ENCODE results near the gene EML1.
A peak's percentile ranks its signal among the peaks of the same experiment; 100 is the strongest.

EML1 gene

DNA sequence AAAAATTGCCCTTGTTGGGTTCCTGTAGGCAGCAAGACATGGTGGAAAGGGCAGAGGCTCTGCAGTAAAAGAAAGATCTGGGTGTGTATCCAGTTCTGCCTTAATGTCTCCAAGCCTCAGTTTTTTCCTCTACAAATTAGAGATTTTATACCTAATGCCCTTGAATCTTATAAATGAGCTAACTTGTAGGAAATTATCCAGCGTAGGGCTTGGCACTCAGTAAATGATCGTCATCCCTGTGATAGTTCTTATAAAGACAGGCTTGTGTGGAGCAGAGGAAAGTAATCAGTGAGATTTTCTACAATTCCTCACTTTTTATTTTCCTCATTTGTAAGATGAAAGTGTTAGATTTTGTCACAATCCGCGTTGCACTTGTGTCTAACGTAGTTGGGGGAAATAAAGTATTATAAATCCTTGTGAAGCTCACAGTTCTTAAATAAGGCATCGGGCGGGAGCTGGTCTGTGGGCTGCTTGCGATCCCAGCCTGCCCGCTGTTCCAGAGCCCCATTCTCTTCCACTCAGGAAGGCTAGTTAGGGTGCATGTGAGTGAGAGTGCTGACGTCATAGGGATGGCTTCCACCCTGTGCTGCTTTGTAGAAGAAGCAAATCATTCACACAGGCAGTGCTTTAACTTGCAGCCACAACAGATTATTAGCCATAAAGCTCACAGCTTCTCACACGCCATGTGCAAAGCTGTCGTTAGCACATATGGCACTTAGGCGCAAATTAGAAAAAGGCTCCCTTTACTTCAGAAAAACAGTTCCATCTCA is 87.6 kb downstream of the EML1 start:
- Mint-ChIP-seq H3K9me3 (no peaks in the 10 kb centered on the region), H3K4me3 (no peak overlapping the region)
- DNase-seq (ENCODE audit: low spot score in 2 of 2): no peak

DNA sequence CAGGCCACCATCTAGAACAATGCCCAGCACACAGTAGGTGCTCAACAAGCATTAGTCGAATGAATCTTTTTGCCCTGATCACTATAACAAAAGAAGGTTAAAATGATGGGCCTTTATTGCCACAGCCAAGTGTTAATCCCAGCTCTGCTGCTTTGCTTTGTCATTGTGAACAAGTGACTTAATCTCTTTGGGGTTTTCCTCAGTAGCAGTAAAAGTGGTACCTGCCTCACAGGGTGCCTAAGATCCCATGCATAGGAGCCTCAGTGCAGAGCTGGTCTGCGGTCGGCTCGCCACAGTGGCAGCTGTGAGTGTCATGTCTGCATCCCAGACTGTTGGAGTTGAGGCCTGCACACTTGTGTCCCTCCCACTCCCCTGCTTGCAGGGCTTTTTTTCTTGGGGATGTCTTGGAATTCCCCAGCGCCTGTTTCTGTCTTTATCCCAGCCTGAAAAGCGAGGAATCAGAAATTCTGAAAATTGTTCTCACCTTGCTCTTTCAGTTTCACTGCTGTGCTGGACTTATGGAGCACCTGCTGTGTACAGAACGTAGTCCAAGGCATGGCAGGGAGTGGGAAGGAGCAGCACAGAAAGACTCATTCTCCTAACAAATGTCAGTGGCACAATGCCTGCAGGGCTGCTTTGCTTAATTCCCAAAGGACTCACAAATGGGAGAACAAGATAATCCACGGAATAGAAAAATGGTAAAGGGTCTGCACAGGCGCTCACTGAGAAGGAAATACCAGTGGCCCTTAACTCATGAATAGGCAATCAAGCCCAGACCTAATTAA is 90.8 kb downstream of the EML1 start:
- Mint-ChIP-seq H3K27me3 (peaks cover 11% of the 10 kb centered on the region), H3K4me3 (no peak overlapping the region), H3K4me1 (no peaks in the 10 kb centered on the region), H3K27ac (no peak overlapping the region), H3K9me3 (no peaks in the 10 kb centered on the region), H3K36me3 (no peaks in the 10 kb centered on the region)
- DNase-seq (ENCODE audit: low spot score in 2 of 2): no peak
- ATAC-seq (ENCODE audit: low read depth): no peak

More for the DNA sequence above, 87.6 kb downstream of the EML1 start:
- Mint-ChIP-seq H3K27me3 (peaks cover 5% of the 10 kb centered on the region), H3K36me3 (no peaks in the 10 kb centered on the region), H3K4me1 (no peaks in the 10 kb centered on the region), H3K27ac (no peak overlapping the region)
- ATAC-seq (ENCODE audit: low read depth): no peak

GRCh38 chr14:99884834-99885648 is 91.8 kb downstream of the EML1 start:
- DNase-seq (ENCODE audit: low spot score in 2 of 2) (peak in 1 of 2 donors; percentile 17), ATAC-seq (ENCODE audit: low read depth) (peak; percentile 50)
- Mint-ChIP-seq H3K9me3 (no peaks in the 10 kb centered on the region), H3K4me1 (no peaks in the 10 kb centered on the region), H3K36me3 (no peaks in the 10 kb centered on the region), H3K27me3 (peaks cover 12% of the 10 kb centered on the region), H3K4me3 (no peak overlapping the region), H3K27ac (no peak overlapping the region)

DNA sequence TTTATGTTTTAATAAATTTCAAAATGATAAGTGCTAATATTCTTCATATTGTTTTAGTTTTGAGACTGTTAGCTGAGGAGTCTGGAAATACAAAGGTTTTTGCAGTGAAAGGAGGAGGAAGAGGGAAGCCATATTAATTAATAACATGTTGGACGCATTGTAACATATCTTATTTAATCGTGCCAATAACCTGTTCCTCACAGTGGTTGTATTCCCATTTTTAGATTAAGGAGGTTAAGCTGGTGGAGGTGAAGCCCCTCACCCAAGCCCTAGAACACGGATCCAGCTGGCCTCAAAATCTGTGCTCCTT is 92.4 kb downstream of the EML1 start:
- DNase-seq (ENCODE audit: low spot score in 2 of 2): no peak
- H3K36me3 Mint-ChIP-seq: no peaks in the 10 kb centered on the region
- H3K9me3 Mint-ChIP-seq: no peaks in the 10 kb centered on the region
- no peak overlapping the region for H3K27ac Mint-ChIP-seq
- no peaks in the 10 kb centered on the region for H3K4me1 Mint-ChIP-seq
- no peak overlapping the region for H3K4me3 Mint-ChIP-seq
- ATAC-seq (ENCODE audit: low read depth): no peak
- peaks cover 12% of the 10 kb centered on the region for H3K27me3 Mint-ChIP-seq

DNA sequence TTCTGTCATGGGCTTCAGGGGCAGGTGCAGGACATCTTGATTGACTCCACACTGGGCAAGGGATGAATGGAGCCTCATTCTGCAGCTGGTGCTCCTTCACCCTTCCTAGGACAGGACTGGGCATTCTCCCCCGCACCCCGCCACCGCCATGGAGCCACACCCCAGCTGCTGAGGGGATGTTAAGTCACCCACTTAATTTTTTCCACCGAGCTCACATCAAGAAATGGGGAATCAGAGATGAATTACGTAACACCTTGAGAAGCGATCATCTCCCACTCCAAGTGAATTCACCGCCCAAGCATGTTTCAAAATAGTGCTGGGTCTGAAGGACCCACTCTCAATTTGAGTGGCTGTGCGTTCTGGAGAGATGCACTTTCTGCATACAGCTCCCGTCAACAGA is 94.2 kb downstream of the EML1 start:
- Mint-ChIP-seq H3K9me3 (no peaks in the 10 kb centered on the region), H3K27ac (no peak overlapping the region), H3K4me3 (no peak overlapping the region), H3K36me3 (no peaks in the 10 kb centered on the region), H3K4me1 (no peaks in the 10 kb centered on the region), H3K27me3 (peaks cover 12% of the 10 kb centered on the region)
- ATAC-seq (ENCODE audit: low read depth): no peak
- no peak for DNase-seq (ENCODE audit: low spot score in 2 of 2)

- Mint-ChIP-seq H3K9me3 (no peaks in the 10 kb centered on the region), H3K27me3 (peaks cover 17% of the 10 kb centered on the region), H3K4me1 (no peaks in the 10 kb centered on the region), H3K36me3 (no peaks in the 10 kb centered on the region), H3K27ac (no peak overlapping the region), H3K4me3 (no peak overlapping the region)
- DNase-seq (ENCODE audit: low spot score in 2 of 2) (no peak), ATAC-seq (ENCODE audit: low read depth) (no peak)
Observed at GRCh38 chr14:99888149-99888548, 94.9 kb downstream of the EML1 start.

GRCh38 chr14:99889268-99889667 is 96.1 kb downstream of the EML1 start:
- Mint-ChIP-seq H3K9me3 (no peaks in the 10 kb centered on the region), H3K4me3 (no peak overlapping the region), H3K4me1 (no peaks in the 10 kb centered on the region), H3K27me3 (peaks cover 18% of the 10 kb centered on the region), H3K27ac (no peak overlapping the region), H3K36me3 (no peaks in the 10 kb centered on the region)
- ATAC-seq (ENCODE audit: low read depth) (no peak), DNase-seq (ENCODE audit: low spot score in 2 of 2) (no peak)

GRCh38 chr14:99891266-99891665 is 98.1 kb downstream of the EML1 start:
- peaks cover 18% of the 10 kb centered on the region for H3K27me3 Mint-ChIP-seq
- ATAC-seq (ENCODE audit: low read depth): no peak
- no peak for DNase-seq (ENCODE audit: low spot score in 2 of 2)
- no peaks in the 10 kb centered on the region for H3K4me1 Mint-ChIP-seq
- no peaks in the 10 kb centered on the region for H3K36me3 Mint-ChIP-seq
- H3K4me3 Mint-ChIP-seq: no peak overlapping the region
- H3K27ac Mint-ChIP-seq: no peak overlapping the region
- no peaks in the 10 kb centered on the region for H3K9me3 Mint-ChIP-seq

- DNase-seq (ENCODE audit: low spot score in 2 of 2) (no peak), ATAC-seq (ENCODE audit: low read depth) (no peak)
- Mint-ChIP-seq H3K27me3 (peaks cover 15% of the 10 kb centered on the region), H3K4me1 (no peaks in the 10 kb centered on the region), H3K36me3 (no peaks in the 10 kb centered on the region), H3K9me3 (no peaks in the 10 kb centered on the region), H3K4me3 (no peak overlapping the region), H3K27ac (no peak overlapping the region)
Observed at GRCh38 chr14:99891900-99892299, 98.7 kb downstream of the EML1 start.

DNA sequence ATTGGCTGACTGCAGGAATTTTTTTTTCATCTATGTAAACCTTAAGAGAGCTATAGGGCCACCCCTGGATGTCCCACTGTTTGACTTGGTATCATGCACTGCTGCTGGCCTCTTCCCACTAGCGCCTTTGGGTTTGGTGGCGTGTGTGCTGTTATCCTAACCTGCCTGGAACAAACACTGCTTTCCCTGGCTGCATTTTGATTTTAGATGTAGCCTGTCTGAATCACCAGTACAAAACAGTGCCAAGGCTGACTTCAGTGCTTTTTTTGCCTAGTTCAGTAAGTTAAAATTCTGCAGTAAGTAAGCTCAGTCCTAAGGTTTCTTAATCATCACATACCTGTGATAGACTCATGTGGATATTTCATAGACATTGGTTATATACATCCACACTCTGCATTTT is 99.2 kb downstream of the EML1 start:
- no peak overlapping the region for H3K4me3 Mint-ChIP-seq
- no peaks in the 10 kb centered on the region for H3K4me1 Mint-ChIP-seq
- no peaks in the 10 kb centered on the region for H3K9me3 Mint-ChIP-seq
- H3K27me3 Mint-ChIP-seq: peaks cover 13% of the 10 kb centered on the region
- H3K36me3 Mint-ChIP-seq: no peaks in the 10 kb centered on the region
- ATAC-seq (ENCODE audit: low read depth) (no peak), DNase-seq (ENCODE audit: low spot score in 2 of 2) (no peak)
- no peak overlapping the region for H3K27ac Mint-ChIP-seq

DNA sequence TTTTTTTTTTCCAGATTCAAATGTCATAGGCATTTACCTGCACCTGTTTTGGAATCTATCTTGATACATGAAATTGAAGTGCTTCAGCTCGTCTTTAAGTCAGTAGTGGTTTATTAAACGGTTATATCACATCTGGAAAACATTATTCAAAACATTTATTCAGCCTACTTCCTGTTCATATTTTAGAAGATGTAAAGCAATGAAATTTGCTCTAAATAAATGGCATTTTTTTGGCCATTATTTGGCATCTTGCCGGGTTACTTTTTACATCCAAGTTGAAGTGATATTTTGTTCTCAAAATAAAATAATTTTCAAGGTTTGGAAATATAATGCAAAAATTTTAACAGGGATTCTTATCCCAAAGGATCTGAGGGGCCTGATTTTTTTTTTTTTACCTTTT is 103.1 kb downstream of the EML1 start:
- H3K9me3 Mint-ChIP-seq: no peaks in the 10 kb centered on the region
- peaks cover 6% of the 10 kb centered on the region for H3K27me3 Mint-ChIP-seq
- DNase-seq (ENCODE audit: low spot score in 2 of 2) (no peak), ATAC-seq (ENCODE audit: low read depth) (no peak)
- no peak overlapping the region for H3K27ac Mint-ChIP-seq
- H3K4me1 Mint-ChIP-seq: no peaks in the 10 kb centered on the region
- H3K36me3 Mint-ChIP-seq: no peaks in the 10 kb centered on the region
- H3K4me3 Mint-ChIP-seq: no peak overlapping the region

DNA sequence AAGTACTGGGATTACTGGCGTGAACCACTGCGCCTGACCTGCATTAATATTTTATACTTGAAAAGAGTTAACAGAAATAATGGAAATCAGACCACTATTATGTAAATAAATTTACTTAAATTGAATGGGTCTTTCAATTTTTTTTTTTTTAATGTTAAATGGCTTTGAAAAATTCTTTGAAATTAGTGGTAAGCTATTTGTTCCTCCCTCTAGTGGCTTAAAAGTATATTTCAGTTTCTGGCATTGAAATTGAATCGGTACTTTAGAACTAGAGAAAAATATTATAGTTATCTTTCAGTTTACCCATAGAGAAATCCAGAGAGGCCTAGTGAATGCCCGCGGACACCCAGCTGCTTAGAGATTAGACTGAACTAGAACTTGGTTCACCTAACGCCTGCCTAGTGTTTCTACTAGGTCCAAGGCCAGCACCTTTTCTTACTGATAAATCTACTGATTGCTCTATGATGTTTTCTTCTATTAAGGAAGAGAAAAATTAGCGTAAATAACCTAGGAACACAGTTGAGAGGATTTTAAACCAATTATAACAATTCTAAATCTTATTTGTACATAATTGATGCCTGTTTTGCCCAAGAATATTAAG is 106.5 kb downstream of the EML1 start:
- no peak for DNase-seq (ENCODE audit: low spot score in 2 of 2)
- H3K4me1 Mint-ChIP-seq: no peaks in the 10 kb centered on the region
- H3K36me3 Mint-ChIP-seq: no peaks in the 10 kb centered on the region
- H3K27me3 Mint-ChIP-seq: peaks cover 3% of the 10 kb centered on the region
- no peak for ATAC-seq (ENCODE audit: low read depth)
- peaks cover 3% of the 10 kb centered on the region for H3K9me3 Mint-ChIP-seq
- no peak overlapping the region for H3K27ac Mint-ChIP-seq
- H3K4me3 Mint-ChIP-seq: no peak overlapping the region

GRCh38 chr14:99902925-99903324 is 109.7 kb downstream of the EML1 start:
- ATAC-seq (ENCODE audit: low read depth): no peak
- no peak overlapping the region for H3K4me3 Mint-ChIP-seq
- DNase-seq (ENCODE audit: low spot score in 2 of 2): no peak
- no peaks in the 10 kb centered on the region for H3K36me3 Mint-ChIP-seq
- H3K27ac Mint-ChIP-seq: no peak overlapping the region
- H3K27me3 Mint-ChIP-seq: peaks cover 6% of the 10 kb centered on the region
- no peaks in the 10 kb centered on the region for H3K4me1 Mint-ChIP-seq
- H3K9me3 Mint-ChIP-seq: peaks cover 3% of the 10 kb centered on the region

- Mint-ChIP-seq H3K4me1 (no peaks in the 10 kb centered on the region), H3K36me3 (no peaks in the 10 kb centered on the region), H3K27me3 (peaks cover 10% of the 10 kb centered on the region), H3K9me3 (peaks cover 3% of the 10 kb centered on the region), H3K27ac (no peak overlapping the region), H3K4me3 (no peak overlapping the region)
- DNase-seq (ENCODE audit: low spot score in 2 of 2): no peak
- ATAC-seq (ENCODE audit: low read depth): no peak
Observed at GRCh38 chr14:99904506-99904905, 111.3 kb downstream of the EML1 start.

Measured in memory B cell (primary cell).